HG03025 (cell line): ENCODE data around the gene HMCES.
"Not testable (repeated sequence)": the region's sequence is repeated elsewhere in the genome, so short reads cannot be mapped to it uniquely, and the experiment has no call there.

Experiments
- ATAC-seq: cut with Tn5 transposase; IDR thresholded peaks from one replicate; pipeline ENCODE4 v1.9.1; 2021; ENCODE audit warnings: mild to moderate bottlenecking, moderate library complexity; ENCODE audit not compliant: unreplicated experiment, low FRiP score

Gene HMCES

DNA sequence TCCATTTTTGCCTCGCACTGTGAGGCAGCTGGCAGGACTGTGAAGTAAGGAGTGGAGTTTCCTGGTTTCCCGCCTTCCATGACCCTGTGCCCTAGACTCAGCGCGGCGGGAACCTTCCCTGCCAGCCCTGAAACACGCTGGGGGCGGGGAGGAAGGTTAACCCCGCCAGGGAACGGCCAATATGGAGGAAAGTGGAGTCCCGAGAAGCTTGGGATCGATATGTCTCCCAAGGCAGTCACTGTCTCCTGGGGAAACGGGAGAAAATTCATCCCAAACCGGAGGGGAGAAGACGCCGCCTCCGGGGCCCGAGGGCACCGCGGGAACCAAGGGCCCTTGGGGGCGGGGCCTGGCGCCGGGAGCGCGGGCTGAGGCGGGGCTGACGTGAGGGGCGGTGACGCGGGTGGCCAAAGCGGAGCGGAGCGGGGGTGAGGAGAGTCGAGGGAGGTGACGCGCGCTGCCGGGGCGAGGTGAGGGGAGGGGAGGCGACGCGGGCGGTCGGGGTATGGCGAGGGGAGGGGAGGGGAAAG lies at the start of gene HMCES:
HMCES (plus strand) TSS at position 432 of the 527 bp plus-strand sequence. CDS start 863 bp downstream, outside the sequence.
- ATAC-seq, result peak; percentile 40

GRCh38 chr3:129228891-129229585 lies 49.6 kb upstream of the HMCES start:
- no peak for ATAC-seq

DNA sequence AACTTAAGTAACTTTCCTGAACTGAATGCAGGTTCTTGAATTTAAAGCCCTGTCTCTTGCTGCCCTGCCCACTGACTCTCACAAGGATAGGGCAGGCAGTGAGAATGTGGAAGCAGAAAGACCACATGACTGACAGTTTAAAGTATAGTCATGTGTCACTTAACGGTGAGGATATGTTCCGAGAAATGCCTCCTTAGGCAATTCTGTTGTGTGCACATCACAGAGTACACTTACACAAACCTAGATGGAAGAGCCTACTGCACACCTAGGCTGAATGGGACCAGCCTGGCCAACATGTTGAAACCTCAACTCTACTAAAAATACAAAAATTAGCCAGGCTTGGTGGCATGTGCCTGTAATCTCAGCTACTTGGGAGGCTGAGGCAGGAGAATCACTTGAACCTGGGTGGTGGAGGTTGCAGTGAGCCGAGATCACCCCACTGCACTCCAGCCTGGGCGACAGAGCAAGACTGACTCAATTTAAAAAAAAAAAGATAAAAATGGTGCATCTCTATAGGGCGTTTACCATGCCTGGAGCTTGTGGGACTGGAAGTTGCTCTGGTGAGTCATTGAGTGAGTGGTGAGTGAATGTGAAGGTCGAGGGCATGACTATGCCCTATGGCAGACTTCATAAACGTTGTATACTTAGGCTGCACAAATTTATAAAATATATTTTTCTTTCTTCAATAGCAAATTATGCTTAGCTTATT lies 48.2 kb upstream of the HMCES start:
- ATAC-seq, result no peak

DNA sequence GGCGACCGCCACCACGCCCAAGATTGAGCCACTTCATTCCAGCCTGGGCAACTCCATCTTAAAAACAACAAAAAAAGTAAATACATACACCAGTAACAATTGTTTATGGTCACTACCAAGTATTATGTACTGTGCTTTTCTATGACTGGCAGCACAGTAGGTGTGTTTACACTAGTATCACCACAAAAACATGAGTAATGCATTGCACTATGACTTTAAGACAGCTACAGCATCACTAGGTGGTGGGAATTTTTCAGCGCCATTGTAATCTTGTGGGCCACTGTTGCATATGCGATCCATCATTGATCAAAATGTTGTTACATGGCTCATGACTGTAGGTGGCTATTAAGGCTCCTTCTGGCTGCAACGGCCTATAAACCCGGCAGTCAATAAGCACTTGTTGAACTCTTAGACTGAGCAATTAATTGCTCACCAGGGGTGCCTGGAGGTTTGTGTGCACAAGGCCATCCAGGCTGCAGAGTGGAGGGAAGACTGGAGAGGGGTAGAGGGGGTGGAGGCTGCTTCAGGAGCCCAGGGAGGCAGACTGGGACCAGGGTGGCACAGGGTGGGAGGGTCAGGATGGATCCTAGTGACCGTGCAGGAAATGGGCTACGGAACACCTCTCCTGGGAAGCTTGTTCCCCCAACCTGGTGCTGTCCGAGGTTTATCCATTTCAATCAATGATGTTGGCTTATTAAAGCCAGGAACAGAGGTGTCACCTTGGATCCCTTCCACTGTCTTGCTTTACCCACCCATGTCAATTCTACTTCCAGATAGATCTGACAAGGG lies 47.1 kb upstream of the HMCES start:
- ATAC-seq, result no peak

DNA sequence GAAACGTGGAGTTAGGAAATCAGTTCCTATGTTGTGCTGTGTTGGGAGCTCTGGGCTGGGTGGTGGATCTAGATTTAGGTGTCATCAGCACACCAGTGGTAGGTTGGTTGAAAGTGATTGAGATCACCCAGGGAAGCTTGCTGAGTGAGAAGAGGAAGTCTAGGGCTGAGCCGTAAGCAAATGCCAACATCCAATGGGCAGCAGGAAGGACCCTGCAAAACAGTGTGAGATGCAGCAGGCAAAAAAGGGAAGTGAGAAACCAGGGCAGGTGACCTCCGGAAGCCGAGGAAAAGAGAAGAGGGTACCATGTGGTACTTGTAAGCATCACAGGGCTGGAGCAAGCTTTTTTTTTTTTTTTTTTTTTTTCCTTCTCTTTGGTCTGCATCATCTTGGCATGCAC lies 45.1 kb upstream of the HMCES start:
- ATAC-seq, result peak; percentile 81

- ATAC-seq, result no peak
Measured at GRCh38 chr3:129234441-129234840, 44.2 kb upstream of the HMCES start.

GRCh38 chr3:129235344-129235917 lies 43.2 kb upstream of the HMCES start:
- ATAC-seq, result no peak

DNA sequence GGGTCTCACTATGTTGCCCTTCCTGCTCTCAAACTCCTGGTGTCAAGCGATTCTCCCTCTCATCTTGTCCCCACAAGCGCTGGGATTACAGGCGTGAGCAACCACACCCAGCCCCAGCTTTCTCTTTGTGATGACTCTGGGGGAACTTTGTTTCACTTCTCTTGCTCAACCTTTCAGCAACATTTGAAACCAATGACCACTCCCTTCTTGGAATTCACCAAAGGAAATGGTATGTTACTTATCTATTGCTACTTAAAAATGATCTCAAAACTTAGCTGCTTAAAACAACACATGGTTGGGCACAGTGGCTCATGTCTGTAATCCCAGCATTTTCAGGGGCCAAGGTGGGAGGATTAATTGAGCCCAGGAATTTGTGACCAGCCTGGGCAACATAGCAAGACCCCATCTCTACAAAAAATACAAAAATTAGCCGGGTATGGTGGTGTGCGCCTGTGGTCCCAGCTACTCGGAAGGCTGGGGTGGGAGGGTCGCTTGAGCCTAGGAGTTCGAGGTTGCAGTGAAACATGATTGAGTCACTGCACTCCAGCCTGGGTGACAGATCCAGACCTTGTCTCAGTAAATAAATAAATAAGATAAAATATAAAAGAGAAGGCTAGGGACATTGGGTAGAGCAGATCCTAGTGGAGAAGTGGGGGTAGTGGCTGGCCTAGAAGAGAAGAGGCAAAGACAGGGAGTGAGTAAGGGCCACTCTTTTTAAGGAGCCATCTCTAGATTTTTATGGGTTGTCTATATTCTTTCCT lies 39.5 kb upstream of the HMCES start:
- no peak for ATAC-seq

- no peak for ATAC-seq
Measured at GRCh38 chr3:129239991-129240390, 38.7 kb upstream of the HMCES start.

DNA sequence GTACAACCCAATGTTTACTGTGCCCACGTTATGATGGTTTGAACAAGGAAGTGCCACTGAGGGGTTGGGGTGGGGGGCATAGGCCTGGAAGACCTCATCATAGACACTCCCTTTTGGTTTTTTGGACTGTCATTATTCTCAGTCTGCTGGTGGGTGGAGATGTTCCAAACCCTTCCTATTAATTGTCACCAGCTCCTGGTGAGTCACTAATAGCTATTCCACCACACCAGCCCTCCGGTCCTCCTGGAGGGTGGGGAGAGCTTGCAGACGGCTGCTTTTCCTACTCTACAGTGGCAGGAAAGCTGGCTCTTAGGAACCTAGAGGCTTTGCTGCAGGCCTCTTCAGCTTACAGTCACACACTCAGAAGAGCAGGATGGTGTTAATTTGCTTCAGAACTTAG lies 38.2 kb upstream of the HMCES start:
- no peak for ATAC-seq

DNA sequence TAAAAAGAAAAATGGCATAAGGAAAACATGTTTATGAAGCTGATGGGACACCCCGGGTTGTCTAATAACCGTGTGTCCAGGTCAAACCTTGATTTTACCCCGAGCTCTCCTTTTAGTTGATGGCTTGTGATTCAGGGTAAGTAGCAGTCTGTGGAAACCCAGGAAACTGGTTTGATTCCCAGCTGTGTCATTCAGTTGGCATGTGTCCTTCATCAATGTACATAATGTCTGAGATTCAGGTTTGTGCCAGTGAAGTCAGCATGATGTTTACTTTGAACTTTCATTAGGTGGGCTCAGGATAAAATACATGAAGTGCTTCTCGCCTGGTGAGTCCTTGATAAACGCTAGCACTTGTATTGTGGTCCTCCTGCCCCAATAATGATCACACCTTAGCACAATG lies 33.5 kb upstream of the HMCES start:
- ATAC-seq, result no peak

GRCh38 chr3:129245641-129246306 lies 32.9 kb upstream of the HMCES start:
- ATAC-seq, result not testable (repeated sequence)

GRCh38 chr3:129246636-129247035 lies 32.0 kb upstream of the HMCES start:
- ATAC-seq, result no peak

- no peak for ATAC-seq
Measured at GRCh38 chr3:129248286-129248979, 30.2 kb upstream of the HMCES start.

DNA sequence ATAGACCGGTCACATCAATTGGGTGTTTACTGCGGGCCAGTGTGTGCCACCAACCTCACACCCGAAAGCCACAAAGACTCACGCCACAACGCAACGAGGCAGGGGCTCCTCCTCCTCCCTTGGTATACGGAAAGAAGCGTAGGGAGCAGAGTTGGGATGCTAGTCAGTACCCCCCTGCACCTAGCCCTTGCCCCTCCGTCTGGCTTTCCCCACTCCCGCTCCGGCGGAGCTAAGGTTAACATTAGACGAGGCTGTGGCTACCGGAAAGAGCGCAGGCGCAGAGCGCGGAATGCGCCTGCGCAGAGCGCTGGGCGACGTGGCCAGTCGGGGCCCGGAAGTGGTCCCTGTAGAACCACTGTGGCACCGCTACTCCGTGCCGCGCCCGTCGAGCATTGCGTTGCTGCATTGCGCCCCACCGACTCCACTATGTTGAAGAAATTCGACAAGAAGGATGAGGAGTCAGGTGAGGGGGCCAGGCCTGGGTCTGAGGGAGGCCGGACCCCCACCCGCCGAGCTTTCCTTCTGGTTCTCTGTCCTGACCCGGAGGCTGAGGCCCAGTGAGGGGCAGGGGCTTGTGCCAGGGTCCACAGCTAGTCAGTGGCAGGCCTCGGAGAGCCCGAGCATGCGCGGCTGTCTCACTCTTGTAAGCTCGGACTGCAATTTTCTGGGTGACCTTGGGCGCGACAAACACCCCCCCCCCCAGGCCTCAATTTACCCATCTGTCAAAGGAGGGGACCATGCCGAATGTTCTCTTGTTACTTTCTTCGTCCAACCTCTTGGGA lies 29.2 kb upstream of the HMCES start, which contains the start of gene COPG1:
COPG1 (plus strand) TSS at position 323 of the 782 bp plus-strand sequence; CDS start at position 427, 104 bp downstream.
- ATAC-seq, result peak; percentile 76

- no peak for ATAC-seq
Measured at GRCh38 chr3:129252748-129253147, 25.9 kb upstream of the HMCES start.

- no peak for ATAC-seq
Measured at GRCh38 chr3:129254536-129255230, 24.0 kb upstream of the HMCES start.
